ENCODE measurements around the gene DPY19L3.
"Not testable (repeated sequence)": the region's sequence is repeated elsewhere in the genome, so short reads cannot be mapped to it uniquely, and the experiment has no call there.

Gene DPY19L3

GRCh38 chr19:32396046-32396652 is 9.4 kb upstream of the DPY19L3 start:
- DNase-seq, result no peak

GRCh38 chr19:32397671-32398101 is 7.9 kb upstream of the DPY19L3 start:
- DNase-seq, result no peak

GRCh38 chr19:32401992-32402391 is 3.6 kb upstream of the DPY19L3 start:
- no peak for DNase-seq

- no peak for DNase-seq
Measured at GRCh38 chr19:32403291-32403995, 2.1 kb upstream of the DPY19L3 start.

GRCh38 chr19:32404213-32404932 is 1.2 kb upstream of the DPY19L3 start:
- DNase-seq, result no peak

- peak in 1 of 2 experiments; percentile 28 for DNase-seq
Measured at GRCh38 chr19:32404933-32405430, 588 bp upstream of the DPY19L3 start.

- no peak for DNase-seq
Measured at GRCh38 chr19:32406161-32407003, 812 bp downstream of the DPY19L3 start.

- no peak for DNase-seq
Measured at GRCh38 chr19:32407004-32407992, 1.7 kb downstream of the DPY19L3 start.

GRCh38 chr19:32415246-32415645 is 9.7 kb downstream of the DPY19L3 start:
- no peak for DNase-seq

- DNase-seq, result no peak
Measured at GRCh38 chr19:32415669-32416068, 10.1 kb downstream of the DPY19L3 start.

GRCh38 chr19:32416749-32417456 is 11.3 kb downstream of the DPY19L3 start:
- DNase-seq, result no peak

- DNase-seq, result no peak
Measured at GRCh38 chr19:32418155-32418554, 12.6 kb downstream of the DPY19L3 start.

GRCh38 chr19:32421589-32422361 is 16.2 kb downstream of the DPY19L3 start:
- DNase-seq, result no peak

GRCh38 chr19:32422435-32422834 is 16.9 kb downstream of the DPY19L3 start:
- no peak for DNase-seq

GRCh38 chr19:32423944-32424343 is 18.4 kb downstream of the DPY19L3 start:
- DNase-seq, result not testable (repeated sequence)

- DNase-seq, result no peak
Measured at GRCh38 chr19:32427536-32427935, 22.0 kb downstream of the DPY19L3 start.

- no peak for DNase-seq
Measured at GRCh38 chr19:32436692-32437091, 31.1 kb downstream of the DPY19L3 start.

GRCh38 chr19:32437096-32437495 is 31.5 kb downstream of the DPY19L3 start:
- no peak for DNase-seq

GRCh38 chr19:32438751-32439150 is 33.2 kb downstream of the DPY19L3 start:
- DNase-seq, result no peak

- no peak for DNase-seq
Measured at GRCh38 chr19:32442650-32443049, 37.1 kb downstream of the DPY19L3 start.

Measured in NCI-H187 (cell line).